ENCODE measurements around the gene FSHR.

DNA sequence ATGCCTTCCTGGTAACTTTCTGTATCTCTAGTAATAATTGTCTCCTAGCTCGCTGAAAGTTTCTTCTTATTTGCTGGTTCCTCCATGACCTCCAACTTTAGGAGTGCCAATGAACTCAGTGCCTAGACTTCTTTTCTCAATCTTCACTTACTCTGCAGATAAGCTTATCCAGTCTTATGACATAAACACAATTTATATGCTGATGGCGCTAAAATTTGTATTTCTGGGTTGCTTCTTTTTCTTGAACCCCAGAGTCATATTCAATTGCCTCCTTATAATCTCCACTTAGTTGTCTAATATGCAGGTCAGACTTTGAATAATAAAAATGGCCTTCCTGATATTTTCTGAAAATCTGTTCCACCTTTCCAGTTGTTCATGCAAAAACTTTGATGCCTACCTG lies 182.5 kb downstream of the FSHR start:
- TF ChIP-seq CTCF (IDR thresholded peaks at IDR 0.05) (no peak), POLR2A (IDR thresholded peaks at IDR 0.05) (no peak)

All from adrenal gland (tissue), 5 donors.